Natural killer cell (primary cell): ENCODE measurements around the gene TNFAIP8L3. TPM values are rescaled to one million over a fixed set of nuclear protein-coding genes. Genes with fewer than 3 reads are reported as not detected.

Experiments used
- ATAC-seq, 3 donors: fragments of 150-1000 bp in 2 of 3; fragments of 200-7000 bp in 1 of 3; cut with Tn5 transposase; 1 replicate in 1 of 3; 2 replicates in 2 of 3; pipeline ENCODE4 v1.10.0; 2021; ENCODE audit warnings: mild to moderate bottlenecking in 2 of 3, moderate library complexity in 2 of 3
- DNase-seq, 2 donors: peaks; one replicate each; pipeline versions ENCODE4 v3.0.0 to v3.0.0-alpha.2; 2013 to 2021; ENCODE audit warnings: mixed read lengths in 1 of 2
- H3K27ac ChIP-seq: one replicate; pipeline ENCODE4 v1.5.1; 2013; ENCODE audit warnings: mild to moderate bottlenecking, low read length
- H3K27me3 ChIP-seq: one replicate; pipeline ENCODE4 v1.6.1; 2013; ENCODE audit warnings: low read length; ENCODE audit not compliant: control insufficient read depth, insufficient read depth
- H3K36me3 ChIP-seq: one replicate; pipeline ENCODE4 v1.6.1; 2013; ENCODE audit warnings: low read length; ENCODE audit not compliant: control insufficient read depth, insufficient read depth
- H3K4me1 ChIP-seq: one replicate; pipeline ENCODE4 v1.6.1; 2013; ENCODE audit warnings: low read length; ENCODE audit not compliant: control insufficient read depth, insufficient read depth
- H3K4me3 ChIP-seq: one replicate; pipeline ENCODE4 v1.5.1; 2013; ENCODE audit warnings: low read length
- H3K9me3 ChIP-seq: one replicate; pipeline ENCODE4 v1.6.1; 2013; ENCODE audit warnings: low read length; ENCODE audit not compliant: control insufficient read depth, insufficient read depth
- H3K27ac Mint-ChIP-seq, 2 donors: one replicate each; pipeline ENCODE4 v1.8.0; 2022; ENCODE audit warnings: mild to moderate bottlenecking in 2 of 2, mixed read lengths in 2 of 2, moderate library complexity in 1 of 2
- H3K27me3 Mint-ChIP-seq, 2 donors: one replicate each; pipeline ENCODE4 v1.8.0; 2022; ENCODE audit warnings: low read depth in 2 of 2, mixed read lengths in 2 of 2
- H3K36me3 Mint-ChIP-seq: one replicate; pipeline ENCODE4 v1.8.0; 2022; ENCODE audit warnings: mixed read lengths
- H3K4me1 Mint-ChIP-seq, 2 donors: one replicate each; pipeline ENCODE4 v1.8.0; 2022; ENCODE audit warnings: mixed read lengths in 2 of 2
- H3K4me3 Mint-ChIP-seq: one replicate; pipeline ENCODE4 v1.8.0; 2022; ENCODE audit warnings: mild to moderate bottlenecking, moderate library complexity, mixed read lengths
- H3K9me3 Mint-ChIP-seq, 2 donors: one replicate each; pipeline ENCODE4 v1.8.0; 2022; ENCODE audit warnings: mixed read lengths in 2 of 2
- WGBS: methylation state at CpG from one replicate; pipeline ENCODE4 v1.1.7; 2013; ENCODE audit warnings: missing lambda C conversion rate; ENCODE audit not compliant: insufficient coverage; 5-methylcytosine and 5-hydroxymethylcytosine counted together
- intact Hi-C: fragments of 100-400 bp; cut with micrococcal nuclease; formaldehyde crosslinking; loops from one replicate; pipeline ENCODE4 v1.14.2; 2022
- total RNA-seq, 4 donors: library from RNA; stranded (reverse); fragments of 120-200 nt in 1 of 4; gene quantifications; one replicate each; pipeline versions ENCODE4 v1.2.3 to v1.2.4, GENCODE V29; 2013 to 2022
- TF ChIP-seq, protein P1 (sequence below): fragments of 200-600 bp; IDR thresholded peaks from one replicate; pipeline ENCODE4 v1.8.0; 2022; ENCODE audit warnings: antibody characterized with exemption

TNFAIP8L3 gene
- total RNA-seq, 3 donors from 2014 or later (not counting 1 experiment from before 2014, with no cell fraction given), result not detected

DNA sequence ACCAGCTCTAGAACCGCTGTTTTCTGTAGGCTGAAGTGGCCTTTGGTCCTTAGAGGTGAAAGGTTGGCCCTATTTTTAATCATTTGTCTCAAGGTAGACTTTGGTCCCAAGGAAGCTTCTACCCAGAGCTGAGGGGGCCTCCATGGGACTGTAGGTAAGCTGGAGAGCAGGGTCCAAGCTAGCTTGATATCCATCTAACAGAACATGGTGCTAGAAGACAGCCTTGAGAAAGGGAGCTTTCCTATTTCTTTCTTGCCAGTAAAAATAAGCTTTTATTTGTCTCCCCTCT lies 3.6 kb upstream of the TNFAIP8L3 start:
- Histone ChIP-seq H3K27ac (no peak overlapping the region), H3K4me3 (no peak overlapping the region), H3K27me3 (peaks cover 29% of the 10 kb centered on the region), H3K9me3 (no peaks in the 10 kb centered on the region), H3K4me1 (peaks cover 14% of the 10 kb centered on the region), H3K36me3 (no peaks in the 10 kb centered on the region)
- Mint-ChIP-seq H3K36me3 (no peaks in the 10 kb centered on the region), H3K4me1 (no peaks in the 10 kb centered on the region), H3K27ac (no peak overlapping the region), H3K27me3 (peaks cover 42 to 59% of the 10 kb centered on the region in 2 donors), H3K9me3 (no peaks in the 10 kb centered on the region), H3K4me3 (no peak overlapping the region)
- DNase-seq (no peak), ATAC-seq (no peak)
- intact Hi-C loops, result no loop called here
- TF ChIP-seq, protein P1, sequence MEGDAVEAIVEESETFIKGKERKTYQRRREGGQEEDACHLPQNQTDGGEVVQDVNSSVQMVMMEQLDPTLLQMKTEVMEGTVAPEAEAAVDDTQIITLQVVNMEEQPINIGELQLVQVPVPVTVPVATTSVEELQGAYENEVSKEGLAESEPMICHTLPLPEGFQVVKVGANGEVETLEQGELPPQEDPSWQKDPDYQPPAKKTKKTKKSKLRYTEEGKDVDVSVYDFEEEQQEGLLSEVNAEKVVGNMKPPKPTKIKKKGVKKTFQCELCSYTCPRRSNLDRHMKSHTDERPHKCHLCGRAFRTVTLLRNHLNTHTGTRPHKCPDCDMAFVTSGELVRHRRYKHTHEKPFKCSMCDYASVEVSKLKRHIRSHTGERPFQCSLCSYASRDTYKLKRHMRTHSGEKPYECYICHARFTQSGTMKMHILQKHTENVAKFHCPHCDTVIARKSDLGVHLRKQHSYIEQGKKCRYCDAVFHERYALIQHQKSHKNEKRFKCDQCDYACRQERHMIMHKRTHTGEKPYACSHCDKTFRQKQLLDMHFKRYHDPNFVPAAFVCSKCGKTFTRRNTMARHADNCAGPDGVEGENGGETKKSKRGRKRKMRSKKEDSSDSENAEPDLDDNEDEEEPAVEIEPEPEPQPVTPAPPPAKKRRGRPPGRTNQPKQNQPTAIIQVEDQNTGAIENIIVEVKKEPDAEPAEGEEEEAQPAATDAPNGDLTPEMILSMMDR, result no peak
- WGBS, result 87% methylated on average over 1 of the region's 1 CpG

DNA sequence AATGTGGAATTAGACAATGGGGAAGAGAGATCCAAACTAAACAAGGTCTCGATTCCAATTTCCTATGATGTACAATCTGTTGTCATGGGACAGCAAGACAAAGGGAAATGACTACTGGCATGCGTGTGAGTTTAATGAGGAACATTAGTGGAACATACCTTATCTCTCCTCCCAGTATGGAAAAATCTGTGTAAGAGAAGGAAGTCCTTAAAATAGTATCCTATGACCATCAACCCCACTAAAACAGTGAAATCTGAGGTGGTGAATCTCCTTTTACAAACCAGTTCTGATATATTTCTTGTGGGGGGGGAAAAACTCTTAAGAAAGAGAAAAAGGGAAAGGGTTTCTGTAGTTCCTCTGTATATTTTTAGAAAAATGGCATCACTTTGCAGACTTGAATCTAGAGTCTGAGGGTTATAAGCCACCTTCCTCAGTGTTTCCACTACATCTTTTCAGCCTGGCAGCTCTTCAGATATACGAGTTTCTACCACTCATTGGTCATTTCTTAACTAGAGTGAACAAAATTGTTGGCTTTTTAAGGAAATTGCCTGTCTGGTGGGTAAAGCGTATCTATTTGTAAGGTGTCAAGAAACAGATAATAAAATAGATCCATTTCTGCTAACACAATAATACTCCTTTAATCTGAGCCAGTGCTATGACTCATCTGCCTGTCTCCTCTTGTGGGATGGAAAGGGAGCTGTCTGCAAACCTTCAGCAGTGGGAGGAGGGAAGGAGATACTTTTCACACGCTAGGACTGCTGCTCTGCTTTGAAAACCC lies 3.0 kb upstream of the TNFAIP8L3 start:
- ATAC-seq, result no peak
- H3K27me3 ChIP-seq, result peaks cover 35% of the 10 kb centered on the region
- H3K27ac ChIP-seq, result no peak overlapping the region
- WGBS, result 42% methylated on average over 2 of the region's 5 CpGs
- intact Hi-C loops, result no loop called here
- no peaks in the 10 kb centered on the region for H3K9me3 ChIP-seq
- TF ChIP-seq, protein P1, result no peak
- H3K36me3 Mint-ChIP-seq, result no peaks in the 10 kb centered on the region
- no peaks in the 10 kb centered on the region for H3K9me3 Mint-ChIP-seq
- H3K36me3 ChIP-seq, result no peaks in the 10 kb centered on the region
- DNase-seq, result no peak
- no peak overlapping the region for H3K27ac Mint-ChIP-seq
- H3K4me3 Mint-ChIP-seq, result no peak overlapping the region
- no peaks in the 10 kb centered on the region for H3K4me1 Mint-ChIP-seq
- H3K4me1 ChIP-seq, result peaks cover 14% of the 10 kb centered on the region
- H3K4me3 ChIP-seq, result no peak overlapping the region
- peaks cover 42 to 64% of the 10 kb centered on the region in 2 donors for H3K27me3 Mint-ChIP-seq

- TF ChIP-seq, protein P1, result no peak
- intact Hi-C loops, result no loop called here
- no peaks in the 10 kb centered on the region for H3K36me3 ChIP-seq
- DNase-seq (no peak), ATAC-seq (no peak)
- peaks cover 41% of the 10 kb centered on the region for H3K27me3 ChIP-seq
- H3K4me1 ChIP-seq, result peaks cover 14% of the 10 kb centered on the region
- H3K4me3 ChIP-seq, result no peak overlapping the region
- no peaks in the 10 kb centered on the region for H3K9me3 Mint-ChIP-seq
- no CpG with 5 or more reads among the region's 1 CpG for WGBS
- no peak overlapping the region for H3K4me3 Mint-ChIP-seq
- H3K27me3 Mint-ChIP-seq, result peaks cover 48 to 72% of the 10 kb centered on the region in 2 donors
- H3K36me3 Mint-ChIP-seq, result no peaks in the 10 kb centered on the region
- H3K27ac Mint-ChIP-seq, result no peak overlapping the region
- H3K27ac ChIP-seq, result no peak overlapping the region
- H3K9me3 ChIP-seq, result no peaks in the 10 kb centered on the region
- no peaks in the 10 kb centered on the region for H3K4me1 Mint-ChIP-seq
Measured at GRCh38 chr15:51096976-51097375, 2.3 kb upstream of the TNFAIP8L3 start.
